HG03196 (cell line): ENCODE results near the gene JPT2.
A peak's percentile ranks its signal among the peaks of the same experiment; 100 is the strongest.
"Not testable (repeated sequence)": the region's sequence is repeated elsewhere in the genome, so short reads cannot be mapped to it uniquely, and the experiment has no call there.

ENCODE experiments used
- ATAC-seq: cut with Tn5 transposase; IDR thresholded peaks from one replicate; pipeline ENCODE4 v1.9.1; 2021; ENCODE audit not compliant: unreplicated experiment

Gene JPT2

DNA sequence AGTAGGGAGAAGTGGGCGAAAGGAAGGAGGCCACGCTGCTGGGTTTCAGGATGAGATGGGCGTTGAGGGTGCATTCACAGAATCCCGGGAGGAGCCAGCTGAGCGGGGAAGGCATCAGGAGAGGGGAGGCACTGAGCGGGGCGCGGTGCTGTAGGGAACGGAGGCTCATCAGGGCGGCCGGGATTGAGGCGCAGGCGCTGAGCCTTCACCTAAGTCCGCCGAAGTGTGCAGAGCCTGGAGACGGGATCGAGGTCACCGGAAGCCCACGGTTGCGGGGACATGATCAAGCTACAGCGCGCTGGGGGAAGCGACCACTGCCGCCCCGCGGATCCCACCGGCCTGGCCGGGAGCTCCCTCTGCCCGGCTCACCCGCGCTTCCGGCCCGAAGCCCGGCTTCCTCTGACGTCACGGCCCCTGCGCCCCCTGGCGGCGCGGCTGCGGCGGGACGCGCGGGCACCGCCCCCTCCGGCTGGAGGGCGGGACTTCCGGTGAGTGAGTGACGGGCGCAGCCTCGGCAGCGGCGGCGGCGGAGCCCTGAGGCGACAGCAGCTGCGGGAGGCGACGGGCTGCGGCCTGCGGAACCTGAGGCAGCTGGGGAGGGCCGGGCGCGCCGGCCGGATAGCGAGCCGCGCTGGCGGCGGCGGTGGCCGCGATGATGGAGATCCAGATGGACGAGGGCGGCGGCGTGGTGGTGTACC is 27.8 kb downstream of the JPT2 start, which contains the start of gene MAPK8IP3:
Gene MAPK8IP3 (plus strand): TSS at position 508 of the 698 bp plus-strand sequence. CDS start 145 bp downstream, at position 653.
- peak; percentile 75 for ATAC-seq

DNA sequence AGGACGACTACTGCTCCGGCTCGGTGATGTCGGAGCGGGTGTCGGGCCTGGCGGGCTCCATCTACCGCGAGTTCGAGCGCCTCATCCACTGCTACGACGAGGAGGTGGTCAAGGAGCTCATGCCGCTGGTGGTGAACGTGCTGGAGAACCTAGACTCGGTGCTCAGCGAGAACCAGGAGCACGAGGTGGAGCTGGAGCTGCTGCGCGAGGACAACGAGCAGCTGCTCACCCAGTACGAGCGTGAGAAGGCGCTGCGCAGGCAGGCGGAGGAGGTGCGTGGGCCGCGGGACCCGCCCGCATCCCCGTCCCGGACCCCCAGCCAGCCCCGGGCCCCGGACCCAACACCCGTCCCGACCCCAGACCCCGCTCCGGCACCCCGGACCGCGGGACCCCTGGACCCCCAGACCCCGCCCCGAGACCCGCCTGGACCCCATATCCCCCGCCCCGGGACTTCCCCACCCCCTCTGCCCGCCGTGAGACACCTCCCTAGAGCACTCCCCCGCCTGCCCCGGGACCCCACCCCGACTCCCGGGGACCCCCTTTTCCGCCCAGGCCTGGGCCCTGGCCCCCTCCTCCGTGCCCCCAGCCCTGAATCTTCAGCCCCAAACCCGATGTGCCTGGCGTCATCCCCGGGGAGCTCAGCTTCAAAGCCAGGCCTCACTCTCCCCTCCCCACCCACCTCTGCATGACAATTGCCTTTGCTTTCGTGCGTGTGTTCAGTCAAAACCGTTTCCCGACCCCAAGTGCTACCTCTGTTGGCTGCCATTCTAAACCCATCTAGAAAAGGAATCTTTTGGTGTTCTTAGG is 28.5 kb downstream of the JPT2 start:
- ATAC-seq = no peak

DNA sequence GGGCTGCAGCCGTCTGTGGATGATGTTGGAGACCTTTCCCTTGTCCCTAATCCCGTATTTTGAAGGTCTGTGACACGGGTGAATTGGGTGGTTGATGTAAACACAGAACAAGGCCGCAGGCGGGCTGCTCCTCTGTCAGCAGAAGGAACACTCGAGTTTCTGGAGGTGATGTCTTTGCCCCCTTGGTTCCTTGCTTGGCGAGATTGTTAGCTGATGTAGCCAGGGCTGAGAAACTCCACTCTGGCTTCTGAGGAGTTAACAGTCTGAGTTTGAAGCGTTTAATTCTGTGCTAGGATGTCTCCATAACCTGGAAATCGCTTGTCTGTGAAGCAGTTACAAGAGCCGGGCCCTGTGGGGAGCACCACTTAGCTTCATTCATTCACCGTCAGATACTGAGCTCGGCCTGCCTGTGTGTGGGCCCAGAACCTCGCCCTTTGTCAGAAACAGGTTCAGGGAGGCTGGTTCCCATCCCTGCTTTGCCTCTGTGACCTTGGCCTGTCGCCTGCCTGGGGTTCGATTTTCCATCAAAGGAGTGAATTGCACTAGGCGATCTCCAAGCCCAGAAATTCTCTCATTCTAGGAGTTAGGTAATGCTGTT is 29.2 kb downstream of the JPT2 start:
- ATAC-seq = no peak

DNA sequence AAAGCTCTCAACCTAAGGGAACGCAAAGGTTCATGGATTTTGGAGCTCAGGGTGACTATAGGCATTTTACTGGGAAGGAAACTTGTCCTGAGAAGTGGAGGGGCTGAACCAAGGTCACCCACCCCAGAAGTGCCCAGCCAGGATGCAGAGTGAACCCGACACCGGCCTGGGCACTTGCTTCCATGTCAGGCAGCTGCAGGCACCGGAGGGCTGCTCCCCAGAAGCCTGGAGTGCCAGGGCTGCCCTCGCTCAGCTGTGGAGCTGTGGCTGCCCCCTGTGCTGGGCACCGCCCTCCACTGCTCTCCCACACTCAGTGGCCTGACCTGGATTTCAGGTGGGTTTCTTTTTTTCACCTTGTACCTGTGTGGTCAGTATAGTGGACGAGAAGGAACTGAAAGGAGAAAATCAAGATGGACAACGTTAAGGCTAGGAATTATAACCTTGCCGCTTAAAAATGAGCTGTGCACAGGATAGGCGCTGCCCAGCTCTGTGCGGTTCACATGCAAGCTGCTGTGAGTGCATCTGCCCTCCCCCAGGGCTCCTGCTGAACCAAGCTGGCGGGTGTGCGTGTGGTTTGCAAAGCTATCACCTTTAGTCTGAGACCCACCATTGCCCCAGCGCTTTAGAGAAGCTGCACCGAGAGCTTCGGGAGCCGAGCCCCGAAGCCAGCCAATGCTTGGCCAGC is 30.1 kb downstream of the JPT2 start:
- ATAC-seq = no peak

DNA sequence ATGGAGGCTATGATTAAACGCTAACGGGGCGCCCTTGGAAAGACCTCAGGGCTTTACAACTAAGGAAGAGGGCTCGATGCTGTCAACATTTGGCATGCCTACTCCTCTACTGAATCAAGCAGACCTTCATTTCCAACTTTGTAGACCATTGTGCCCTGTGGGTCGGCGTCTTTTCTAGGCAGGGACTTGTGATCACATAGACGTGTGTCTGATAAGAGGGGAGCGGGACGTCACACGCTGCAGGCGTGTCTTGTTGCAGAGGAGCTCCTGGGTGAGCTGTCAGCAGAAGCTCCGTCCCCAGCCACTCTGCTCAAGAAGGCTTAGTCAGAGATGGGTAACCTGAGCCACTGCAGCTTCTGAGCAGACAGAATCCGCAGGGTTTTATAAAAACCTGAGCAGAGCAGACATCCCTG is 30.7 kb downstream of the JPT2 start:
- ATAC-seq = no peak

DNA sequence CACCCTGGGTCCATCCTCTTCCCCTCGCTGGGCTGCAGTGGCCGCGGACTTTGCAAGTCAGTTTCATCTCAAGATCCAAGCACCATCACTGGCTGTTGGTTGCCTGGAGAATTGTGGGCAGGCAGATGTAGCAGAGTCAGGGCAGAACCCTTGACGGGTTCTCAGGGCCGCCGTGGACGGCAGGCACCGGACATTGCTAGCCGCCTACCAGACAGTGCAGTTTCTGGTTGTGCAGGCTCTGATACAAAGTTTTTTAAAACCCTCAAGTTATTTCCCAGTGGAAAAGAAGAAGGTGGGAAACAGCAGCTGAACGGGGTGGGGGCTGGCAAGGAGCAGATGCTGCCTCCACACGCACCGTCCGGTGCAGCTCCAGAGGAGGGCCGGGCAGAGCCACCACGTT is 31.3 kb downstream of the JPT2 start:
- ATAC-seq = no peak

DNA sequence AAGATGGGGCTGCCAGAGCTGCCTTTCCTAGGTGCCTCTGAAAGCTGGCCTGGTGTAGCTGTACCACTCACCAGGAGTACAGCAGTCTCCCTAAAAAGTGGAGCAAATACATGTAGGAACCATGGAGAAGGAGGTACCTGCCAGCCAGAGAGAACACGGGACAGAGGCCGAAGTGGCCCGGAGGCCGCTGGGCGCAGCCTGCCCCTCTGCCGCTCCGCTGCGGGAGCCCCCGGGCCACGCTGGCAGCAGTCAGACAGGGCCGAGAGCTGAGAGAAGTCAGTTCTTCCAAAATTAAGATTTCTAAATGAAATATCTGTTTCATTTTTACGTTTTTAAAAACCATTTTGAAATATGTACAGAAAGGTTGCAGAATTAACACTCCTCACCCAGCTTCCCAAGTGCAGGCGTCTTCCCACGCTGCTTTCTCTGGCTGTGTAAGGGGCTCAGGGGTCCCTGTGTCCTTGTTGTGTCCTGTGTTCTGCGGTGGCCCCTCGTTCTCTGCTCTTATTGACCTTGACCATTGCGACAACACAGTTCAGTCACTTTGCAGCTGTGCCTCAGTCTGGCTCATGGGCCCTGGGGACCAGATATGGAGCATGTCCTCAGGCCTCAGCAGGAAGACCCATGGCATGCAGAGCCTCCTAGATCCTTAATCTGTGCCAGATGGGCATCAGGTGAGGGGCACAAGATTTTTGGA is 32.9 kb downstream of the JPT2 start:
- ATAC-seq = no peak

DNA sequence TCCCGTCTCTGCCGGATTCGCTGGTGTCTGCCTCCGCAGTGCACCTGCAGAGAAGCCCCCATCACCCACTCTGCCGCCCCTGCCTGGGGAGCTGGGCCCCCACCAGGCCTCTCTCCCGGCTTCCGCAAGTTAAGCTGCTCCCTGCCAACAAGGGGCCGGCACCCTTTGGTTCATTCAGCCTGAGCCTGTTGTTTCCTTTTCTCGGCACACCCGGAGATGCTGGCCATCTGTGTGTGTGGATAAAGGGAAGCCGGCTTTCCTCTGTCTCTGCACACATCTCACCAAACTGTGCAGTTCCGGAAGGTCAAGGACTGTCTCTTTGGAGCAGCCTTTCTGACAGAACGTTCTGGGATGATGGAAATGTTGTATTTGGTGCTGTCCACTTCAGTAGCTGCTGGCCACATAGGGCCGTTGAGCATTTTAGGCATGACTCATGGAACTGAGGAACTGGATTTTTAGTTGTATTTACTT is 34.7 kb downstream of the JPT2 start:
- ATAC-seq = no peak

DNA sequence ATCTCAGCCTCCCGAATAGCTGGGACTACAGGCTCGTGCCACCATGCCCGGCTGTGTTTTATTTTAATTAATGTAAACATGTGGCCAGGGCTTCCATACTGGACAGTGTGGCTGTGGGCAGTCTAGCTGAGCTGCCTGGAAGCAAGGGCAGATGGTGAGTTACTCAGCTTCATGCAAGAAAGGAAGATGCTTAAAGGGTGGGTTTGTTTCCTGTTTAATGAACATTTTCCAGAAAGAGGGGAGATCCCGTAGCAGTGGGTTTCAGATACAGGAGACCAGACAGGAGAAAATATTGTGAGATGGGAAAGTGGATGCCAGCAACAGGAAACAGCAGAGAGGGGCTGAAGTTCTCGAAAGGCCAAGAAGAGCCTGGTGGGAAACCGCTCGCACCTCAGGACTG is 35.3 kb downstream of the JPT2 start:
- ATAC-seq = no peak

DNA sequence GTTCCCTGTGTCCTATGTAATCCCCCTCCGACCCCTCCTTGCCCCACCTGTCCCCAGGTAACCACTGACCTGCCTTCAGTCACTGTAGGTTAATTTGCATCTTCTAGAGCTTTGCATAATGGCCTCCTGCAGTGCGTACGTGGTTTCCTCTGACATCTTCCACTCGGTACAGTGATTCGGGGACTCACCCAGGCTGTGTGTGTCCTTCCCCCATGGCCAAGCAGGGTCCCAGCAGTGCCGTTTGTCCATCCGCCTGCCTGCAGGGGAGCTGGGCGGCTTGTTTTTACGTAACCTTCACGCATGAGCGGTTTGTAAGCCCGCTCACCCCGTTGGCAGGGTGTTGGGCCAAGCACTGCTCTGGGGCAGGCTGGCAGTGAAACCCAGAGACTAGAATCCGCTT is 35.9 kb downstream of the JPT2 start:
- no peak for ATAC-seq

DNA sequence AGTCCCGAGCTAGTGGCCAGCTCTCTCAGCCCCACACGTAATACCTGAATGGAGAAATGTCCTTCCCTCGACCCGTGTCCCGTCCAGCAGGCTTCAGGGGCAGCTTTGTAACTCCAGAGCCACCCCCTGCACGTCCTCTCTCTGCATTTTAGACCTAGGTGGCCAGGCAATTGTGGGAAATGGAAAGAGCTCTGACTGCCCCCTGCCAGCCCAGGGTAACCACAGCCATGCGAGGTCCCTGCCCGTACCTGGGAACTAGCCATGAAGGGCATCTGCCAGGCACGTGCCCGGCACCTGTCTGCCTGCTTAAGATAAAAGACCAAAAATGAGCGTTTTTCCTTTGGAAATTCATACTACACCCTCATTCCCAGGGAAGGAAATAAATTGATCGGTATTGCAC is 37.1 kb downstream of the JPT2 start:
- no peak for ATAC-seq

DNA sequence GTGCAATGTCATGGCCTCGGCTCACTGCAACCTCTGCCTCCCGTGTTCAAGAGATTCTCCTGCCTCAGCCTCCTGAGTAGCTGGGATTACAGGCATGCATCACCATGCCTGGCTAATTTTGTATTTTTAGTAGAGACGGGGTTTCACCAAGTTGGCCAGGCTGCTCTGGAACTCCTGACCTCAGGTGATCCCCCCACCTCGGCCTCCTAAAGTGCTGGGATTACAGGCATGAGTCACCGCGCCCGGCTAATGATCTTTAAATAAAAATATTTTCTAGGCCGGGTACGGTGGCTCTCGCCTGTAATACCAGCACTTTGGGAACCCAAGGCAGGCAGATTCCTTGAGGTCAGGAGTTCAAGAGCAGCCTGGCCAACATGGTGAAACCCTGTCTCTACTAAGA is 40.2 kb downstream of the JPT2 start:
- ATAC-seq = not testable (repeated sequence)

DNA sequence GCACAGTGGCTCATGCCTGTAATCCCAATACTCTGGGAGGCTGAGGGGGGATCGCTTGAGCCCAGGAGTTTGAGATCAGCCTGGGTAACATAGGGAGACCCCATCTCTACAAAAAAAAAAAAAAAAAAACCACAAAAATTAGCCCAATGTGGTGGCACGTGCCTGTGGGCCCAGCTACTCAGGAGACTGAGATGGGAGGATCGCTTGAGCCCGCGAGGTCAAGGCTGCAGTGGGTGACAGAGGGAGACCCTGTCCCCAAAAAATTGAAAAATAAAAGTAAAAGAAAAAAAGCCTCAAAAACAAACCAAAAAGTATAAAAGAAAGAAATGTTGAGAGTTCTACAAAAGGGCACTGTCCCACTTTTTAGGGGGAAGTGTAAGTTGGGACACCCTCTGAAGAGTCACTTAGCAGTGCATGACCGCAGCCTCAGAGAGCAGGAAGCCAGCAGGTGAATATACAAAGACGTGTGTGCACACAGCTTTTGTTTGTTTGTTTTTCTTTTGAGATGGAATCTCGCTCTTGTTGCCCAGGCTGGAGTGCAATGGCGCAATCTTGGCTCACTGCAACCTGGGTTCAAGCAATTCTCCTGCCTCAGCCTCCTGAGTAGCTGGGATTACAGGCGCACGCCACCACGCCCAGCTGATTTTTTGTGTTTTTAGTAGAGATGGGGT is 41.6 kb downstream of the JPT2 start:
- ATAC-seq = not testable (repeated sequence)

DNA sequence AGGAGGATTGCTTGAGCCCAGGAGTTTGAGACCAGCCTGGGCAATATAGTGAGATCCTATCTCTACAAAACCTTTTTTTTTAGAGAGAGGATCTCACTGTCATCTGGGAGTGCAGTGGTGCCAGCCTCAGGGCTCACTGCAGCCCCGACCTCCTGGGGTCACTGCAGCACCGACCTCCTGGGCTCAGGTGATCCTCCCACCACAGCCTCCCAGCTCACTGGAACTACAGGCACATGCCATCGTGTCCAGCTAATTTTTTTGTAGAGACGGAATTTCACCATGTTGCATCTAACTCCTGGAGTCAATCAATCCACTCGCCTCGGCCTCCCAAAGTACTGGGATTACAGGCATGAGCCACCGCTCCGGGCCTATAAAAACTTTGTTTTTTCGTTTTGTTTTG is 43.3 kb downstream of the JPT2 start:
- no peak for ATAC-seq

DNA sequence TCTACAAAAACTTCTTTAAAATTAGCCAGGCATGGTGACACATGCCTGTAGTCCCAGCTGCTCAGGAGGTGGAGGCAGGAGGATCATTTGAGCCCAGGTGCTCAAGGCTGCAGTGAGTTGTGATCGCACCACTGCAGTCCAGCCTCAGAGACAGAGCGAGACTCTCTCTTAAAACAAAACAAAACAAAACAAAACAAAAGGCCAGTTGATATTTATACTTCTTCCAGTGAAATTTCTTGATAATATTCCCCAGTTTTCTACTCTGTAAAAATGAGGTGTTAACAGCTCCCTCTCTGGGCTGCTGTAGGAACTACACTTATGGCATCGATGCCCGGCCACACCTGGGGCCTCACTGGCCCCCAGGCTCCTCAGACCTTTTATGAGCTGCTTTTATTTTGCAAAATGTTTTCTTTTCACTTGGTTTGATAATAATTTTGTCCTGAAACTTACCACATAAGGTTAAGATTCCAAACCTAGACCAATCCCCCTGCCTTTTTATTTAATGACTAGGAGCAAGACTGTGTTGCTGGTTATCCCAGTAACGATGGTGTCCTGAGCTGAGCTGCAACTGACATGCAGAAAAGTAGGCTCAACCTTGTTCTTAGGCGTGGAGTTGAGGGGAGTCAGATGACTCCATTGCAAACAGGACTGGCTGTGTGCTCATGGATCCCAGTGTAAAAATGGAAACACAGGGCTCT is 45.5 kb downstream of the JPT2 start:
- no peak for ATAC-seq

DNA sequence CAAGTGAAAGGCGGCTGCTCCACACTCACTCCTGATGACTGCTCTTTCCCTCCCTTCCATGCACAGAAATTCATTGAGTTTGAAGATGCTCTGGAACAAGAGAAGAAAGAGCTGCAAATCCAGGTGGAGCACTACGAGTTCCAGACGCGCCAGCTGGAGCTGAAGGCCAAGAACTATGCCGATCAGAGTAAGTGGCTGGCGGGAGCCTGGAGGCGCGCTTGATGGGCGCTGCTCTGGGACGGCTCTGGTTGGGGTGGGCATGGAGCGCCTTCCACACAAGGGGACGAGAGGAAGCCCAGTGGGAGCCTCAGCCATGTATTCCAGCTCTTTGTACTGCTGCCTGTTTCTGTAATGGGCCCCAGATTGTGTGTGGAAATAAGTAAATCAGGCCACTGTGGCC is 46.4 kb downstream of the JPT2 start:
- no peak for ATAC-seq

DNA sequence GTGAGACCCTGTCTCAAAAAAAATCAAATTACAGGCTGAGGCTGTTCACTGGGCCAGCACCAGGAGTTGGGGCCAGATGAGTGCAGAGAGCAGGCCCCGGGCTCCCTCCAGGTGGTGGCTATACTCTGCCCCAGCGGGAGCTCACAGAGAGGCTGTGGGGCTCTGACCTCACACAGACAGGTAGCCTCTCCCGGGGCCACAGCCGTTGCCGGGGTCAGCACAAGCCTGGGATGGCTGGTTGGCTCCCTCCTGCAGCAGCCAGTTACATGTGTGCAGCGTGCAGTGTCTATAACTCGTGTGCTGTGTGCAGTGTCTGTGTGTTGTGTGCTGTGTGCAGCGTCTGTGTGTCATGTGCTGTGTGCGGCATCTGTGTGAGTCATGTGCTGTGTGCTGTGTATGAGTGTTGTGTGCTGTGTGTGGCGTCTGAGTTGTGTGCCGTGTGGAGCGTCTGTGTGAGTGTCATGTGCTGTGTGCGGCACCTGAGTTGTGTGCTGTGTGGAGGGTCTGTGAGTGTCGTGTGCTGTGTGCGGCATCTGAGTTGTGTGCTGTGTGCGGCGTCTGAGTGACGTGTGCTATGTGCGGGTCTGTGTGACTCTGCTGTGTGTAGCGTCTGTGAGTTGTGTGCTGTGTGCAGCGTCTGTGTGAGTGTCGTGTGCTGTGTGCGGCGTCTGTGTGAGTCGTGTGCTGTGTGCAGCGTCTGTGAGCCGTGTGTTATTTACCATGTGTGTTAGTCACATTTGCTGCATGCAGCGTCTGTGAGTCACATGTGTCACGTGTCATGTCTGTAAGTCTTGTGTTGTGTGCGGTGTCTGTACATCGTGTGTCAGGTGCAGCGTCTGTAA is 48.8 kb downstream of the JPT2 start:
- no peak for ATAC-seq
